Mesothelial cell of epicardium (in vitro differentiated cells): ENCODE data around the gene EML6. TPM values are rescaled to one million over a fixed set of nuclear protein-coding genes. Genes with fewer than 3 reads are reported as not detected.

ENCODE experiments used
- DNase-seq, 2 experiments: peaks; one replicate each; pipeline ENCODE4 v3.0.0; 2021; ENCODE audit warnings: low spot score in 2 of 2; ENCODE audit not compliant: unreplicated experiment in 2 of 2
- H3K27ac Mint-ChIP-seq: 2 replicates; pipeline ENCODE4 v1.8.0; 2021; ENCODE audit warnings: mixed read lengths
- H3K27me3 Mint-ChIP-seq: 2 replicates; pipeline ENCODE4 v1.8.0; 2021; ENCODE audit warnings: low read depth, mixed read lengths
- H3K36me3 Mint-ChIP-seq: 2 replicates; pipeline ENCODE4 v1.8.0; 2021; ENCODE audit warnings: mixed read lengths
- H3K4me1 Mint-ChIP-seq: 2 replicates; pipeline ENCODE4 v1.8.0; 2021; ENCODE audit warnings: mixed read lengths
- H3K4me3 Mint-ChIP-seq: 2 replicates; pipeline ENCODE4 v1.8.0; 2021; ENCODE audit warnings: mild to moderate bottlenecking, moderate library complexity, mixed read lengths
- H3K9me3 Mint-ChIP-seq: 2 replicates; pipeline ENCODE4 v1.8.0; 2021; ENCODE audit warnings: mixed read lengths
- CTCF ChIP-seq: fragments of 200-600 bp; sonication (generic); IDR thresholded peaks from one replicate; pipeline ENCODE4 v1.5.0; 2021; ENCODE audit warnings: antibody characterized with exemption; ENCODE audit not compliant: unreplicated experiment
- total RNA-seq: library from RNA; stranded (reverse); gene quantifications from 3 replicates; pipeline ENCODE4 v1.2.1, GENCODE V29; 2021

EML6 gene
- total RNA-seq, 1 donor from 2014 or later = 2.3 TPM

GRCh38 chr2:54859416-54859815 lies 136.0 kb downstream of the EML6 start:
- Mint-ChIP-seq H3K36me3 (peaks cover 2% of the 10 kb centered on the region), H3K9me3 (peaks cover 5% of the 10 kb centered on the region), H3K4me1 (peaks cover 13% of the 10 kb centered on the region), H3K27ac (no peak overlapping the region), H3K27me3 (no peaks in the 10 kb centered on the region), H3K4me3 (no peak overlapping the region)
- no peak for DNase-seq
- TF ChIP-seq CTCF = no peak

GRCh38 chr2:54859997-54860701 lies 136.7 kb downstream of the EML6 start:
- peaks cover 15% of the 10 kb centered on the region for H3K4me1 Mint-ChIP-seq

GRCh38 chr2:54862229-54862628 lies 138.8 kb downstream of the EML6 start:
- Mint-ChIP-seq H3K36me3 (peaks cover 2% of the 10 kb centered on the region), H3K9me3 (peaks cover 5% of the 10 kb centered on the region), H3K27me3 (no peaks in the 10 kb centered on the region), H3K27ac (no peak overlapping the region), H3K4me3 (no peak overlapping the region), H3K4me1 (peaks cover 15% of the 10 kb centered on the region)
- no peak for TF ChIP-seq CTCF
- DNase-seq = no peak

More at GRCh38 chr2:54859997-54860701, 136.7 kb downstream of the EML6 start:
- Mint-ChIP-seq H3K27ac (no peak overlapping the region), H3K4me3 (no peak overlapping the region), H3K9me3 (peaks cover 5% of the 10 kb centered on the region), H3K27me3 (no peaks in the 10 kb centered on the region), H3K36me3 (peaks cover 2% of the 10 kb centered on the region)
- no peak for TF ChIP-seq CTCF
- no peak for DNase-seq

- Mint-ChIP-seq H3K9me3 (peaks cover 5% of the 10 kb centered on the region), H3K4me3 (no peak overlapping the region), H3K27me3 (no peaks in the 10 kb centered on the region), H3K4me1 (peaks cover 15% of the 10 kb centered on the region), H3K27ac (no peak overlapping the region), H3K36me3 (peaks cover 2% of the 10 kb centered on the region)
- no peak for DNase-seq
- TF ChIP-seq CTCF = no peak
These were observed 139.3 kb downstream of the EML6 start for GRCh38 chr2:54862742-54863141.

- peaks cover 2% of the 10 kb centered on the region for H3K36me3 Mint-ChIP-seq
- no peak overlapping the region for H3K27ac Mint-ChIP-seq
- peaks cover 15% of the 10 kb centered on the region for H3K4me1 Mint-ChIP-seq
- H3K4me3 Mint-ChIP-seq = no peak overlapping the region
- peaks cover 5% of the 10 kb centered on the region for H3K9me3 Mint-ChIP-seq
- no peak for TF ChIP-seq CTCF
- H3K27me3 Mint-ChIP-seq = no peaks in the 10 kb centered on the region
- no peak for DNase-seq
These were observed 140.2 kb downstream of the EML6 start for GRCh38 chr2:54863660-54864059.
